Activated CD4-positive, alpha-beta T cell treated with anti-CD3 and anti-CD28 coated beads, Interleukin-2, amount 50 U/mL, for 1 hour (primary cell): ENCODE measurements around the gene PRKCE.
"Not testable (repeated sequence)": the region's sequence is repeated elsewhere in the genome, so short reads cannot be mapped to it uniquely, and the experiment has no call there.

Experiments used
- DNase-seq: peaks from one replicate; pipeline ENCODE4 v3.0.0-alpha.2; 2020

Gene PRKCE

DNA sequence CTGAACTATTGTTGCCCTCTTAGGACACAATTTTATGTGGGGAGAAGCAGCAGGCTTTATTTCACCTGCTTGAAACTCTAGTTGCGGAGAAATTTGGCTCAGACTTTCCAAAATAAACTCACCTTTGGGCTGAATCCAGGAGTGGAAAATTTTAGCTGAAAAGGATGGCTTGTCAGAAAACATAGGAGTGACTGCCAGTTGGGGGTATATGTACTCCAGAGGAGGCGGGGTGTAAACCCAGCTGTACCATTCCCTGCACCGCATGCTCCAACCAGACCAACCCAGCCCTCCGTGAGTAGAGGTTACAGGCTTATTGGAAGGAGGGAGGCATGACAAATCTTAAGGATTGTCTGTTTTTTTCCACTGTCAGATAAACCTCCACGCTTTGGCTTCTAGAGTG is 53.8 kb downstream of the PRKCE start:
- DNase-seq: no peak

DNA sequence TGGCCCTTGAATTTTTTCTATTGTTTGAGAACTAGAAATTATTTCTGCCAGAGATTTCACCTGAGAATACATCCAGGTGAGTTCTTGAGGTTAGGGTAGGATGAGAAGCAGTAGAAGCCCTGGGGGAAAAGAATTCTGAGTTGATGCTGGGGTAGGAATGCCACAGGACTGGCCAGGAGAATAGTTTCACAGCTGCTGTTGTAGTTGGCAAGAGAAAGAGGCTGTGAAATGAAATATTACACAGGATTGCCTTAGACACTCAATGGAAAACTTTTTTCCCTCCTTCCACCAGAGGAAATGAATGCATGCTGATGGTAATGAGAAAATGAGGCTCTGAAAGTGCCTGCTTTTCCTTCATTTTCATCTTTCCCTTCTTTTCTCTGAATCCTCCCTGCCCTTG is 54.6 kb downstream of the PRKCE start:
- DNase-seq: no peak

DNA sequence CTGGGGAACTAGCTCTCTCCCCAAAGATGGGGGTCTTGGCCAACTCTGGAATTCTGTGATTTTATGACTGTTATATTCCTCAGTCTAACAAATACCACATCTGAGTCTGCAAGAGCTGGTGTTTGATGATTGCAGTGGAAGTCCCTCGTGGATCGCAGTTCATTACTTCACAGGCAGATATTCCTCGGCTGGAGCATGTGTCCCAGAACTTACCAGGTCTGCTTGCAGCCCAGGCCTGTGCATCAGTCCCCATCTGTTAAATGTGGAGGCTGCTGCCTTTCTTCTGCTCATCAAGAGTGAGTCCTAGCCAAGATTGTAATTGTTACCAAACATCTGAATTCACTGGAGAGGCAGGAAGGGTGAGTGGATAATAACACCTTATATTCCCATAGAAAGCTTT is 55.5 kb downstream of the PRKCE start:
- DNase-seq: no peak

DNA sequence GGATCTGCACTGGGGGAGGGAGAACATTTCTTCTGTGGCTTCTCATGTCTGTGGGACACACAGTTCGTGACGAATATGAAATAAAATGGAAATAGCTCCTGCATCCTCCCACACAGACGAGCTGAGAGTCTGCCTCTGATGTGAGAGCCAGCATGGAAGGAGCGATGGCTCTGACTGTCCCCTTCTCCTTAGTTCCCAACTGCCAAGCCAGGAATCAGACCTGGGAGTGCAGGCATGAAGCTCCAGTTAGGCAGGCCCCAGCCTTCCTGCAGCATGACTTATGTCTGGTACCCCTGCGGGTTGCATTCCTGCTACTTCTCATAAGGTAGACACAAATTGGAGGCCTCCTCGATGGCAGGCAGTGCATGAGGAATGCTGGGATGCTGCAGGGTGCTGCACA is 56.2 kb downstream of the PRKCE start:
- DNase-seq: no peak

DNA sequence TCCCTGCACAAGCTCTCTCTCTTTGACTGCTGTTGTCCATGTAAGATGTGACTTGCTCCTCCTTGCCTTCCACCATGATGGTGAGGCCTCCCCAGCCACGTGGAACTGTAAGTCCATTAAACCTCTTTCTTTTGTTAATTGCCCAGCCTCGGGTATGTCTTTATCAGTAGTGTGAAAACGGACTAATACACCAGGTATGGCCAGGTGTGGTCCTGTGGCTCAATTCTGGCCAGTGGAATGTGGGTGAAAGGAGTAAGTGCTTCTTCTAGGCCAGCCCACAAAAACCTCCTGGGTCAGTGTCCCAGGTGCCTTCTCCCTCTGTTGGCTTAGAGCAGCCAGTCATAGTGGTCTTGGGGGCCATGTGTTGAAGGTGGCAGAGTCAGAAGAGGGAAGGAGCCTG is 57.0 kb downstream of the PRKCE start:
- DNase-seq: no peak

DNA sequence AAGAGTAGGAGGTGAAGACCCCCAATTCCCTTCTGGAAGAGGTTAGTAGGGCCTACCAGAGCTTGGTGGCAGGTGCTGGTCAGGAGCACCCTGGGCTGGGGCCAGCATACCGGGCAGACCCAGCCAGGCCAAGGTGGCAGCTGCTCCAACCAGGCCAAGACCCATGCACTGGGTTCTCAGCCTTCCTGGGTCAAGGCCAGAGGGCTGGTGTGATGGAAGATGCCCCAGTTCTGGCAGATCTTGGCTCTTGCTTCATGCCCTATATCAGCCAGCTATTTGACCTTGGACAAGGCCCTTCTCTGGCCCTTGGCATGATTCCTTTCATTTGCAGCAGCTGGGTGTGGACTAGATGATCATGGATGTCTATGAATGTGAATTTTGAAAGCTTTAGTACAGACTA is 57.7 kb downstream of the PRKCE start:
- no peak for DNase-seq

DNA sequence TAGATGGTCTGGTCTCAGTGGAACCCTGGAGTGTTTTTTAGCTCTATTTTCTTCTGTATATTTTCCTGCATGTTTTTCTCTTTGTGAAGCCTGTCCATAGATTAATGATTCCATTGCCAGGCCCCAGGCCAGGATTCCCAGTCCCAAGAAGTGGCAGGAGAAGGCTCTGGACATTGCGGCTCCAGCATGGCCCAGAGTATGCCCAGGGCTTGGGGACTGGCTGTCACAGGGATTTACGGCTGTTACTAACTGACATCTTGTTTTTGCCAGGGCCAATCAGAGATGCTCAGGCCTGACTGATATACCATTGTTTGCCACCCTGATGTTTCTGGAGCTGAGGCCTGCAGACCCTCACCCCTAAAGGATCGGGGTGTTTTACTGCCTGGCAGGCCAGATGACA is 59.0 kb downstream of the PRKCE start:
- DNase-seq: no peak

DNA sequence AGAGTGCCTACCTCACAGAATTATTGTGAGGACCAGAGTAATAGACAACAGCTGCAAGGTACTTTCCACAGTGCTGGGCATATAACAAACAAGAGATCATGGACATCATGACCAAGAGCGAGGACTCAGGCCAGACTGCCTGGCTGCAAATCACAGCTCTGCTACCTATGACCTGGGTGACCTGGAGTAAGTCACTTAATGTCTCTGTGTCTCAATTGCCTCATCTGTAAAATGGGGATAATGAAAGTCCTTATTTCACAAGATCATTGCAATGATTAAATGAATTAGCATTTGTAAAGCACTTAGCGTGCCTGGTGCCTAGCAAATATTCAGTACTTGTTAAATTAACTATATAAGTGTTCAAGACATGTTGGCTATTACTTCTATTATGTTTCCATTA is 59.7 kb downstream of the PRKCE start:
- no peak for DNase-seq

DNA sequence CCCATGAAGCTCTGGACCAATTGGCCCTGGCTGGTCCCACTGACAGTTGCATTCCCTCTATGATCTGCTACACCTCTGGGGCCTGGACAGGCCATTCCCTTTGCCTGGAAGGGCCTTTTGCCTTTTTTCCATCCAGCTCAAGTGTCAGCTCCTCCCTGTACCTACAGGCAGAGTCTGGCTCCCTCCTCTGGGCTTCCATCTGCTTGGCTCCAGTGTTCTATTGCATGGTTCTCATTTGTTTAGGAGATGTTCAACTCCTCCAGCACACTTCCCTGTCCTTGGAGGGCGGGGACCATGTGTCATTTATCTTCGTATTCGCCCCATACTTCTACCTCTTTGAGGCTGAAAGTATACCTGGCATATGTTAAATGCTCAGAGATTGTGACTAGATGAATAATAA is 61.1 kb downstream of the PRKCE start:
- no peak for DNase-seq

DNA sequence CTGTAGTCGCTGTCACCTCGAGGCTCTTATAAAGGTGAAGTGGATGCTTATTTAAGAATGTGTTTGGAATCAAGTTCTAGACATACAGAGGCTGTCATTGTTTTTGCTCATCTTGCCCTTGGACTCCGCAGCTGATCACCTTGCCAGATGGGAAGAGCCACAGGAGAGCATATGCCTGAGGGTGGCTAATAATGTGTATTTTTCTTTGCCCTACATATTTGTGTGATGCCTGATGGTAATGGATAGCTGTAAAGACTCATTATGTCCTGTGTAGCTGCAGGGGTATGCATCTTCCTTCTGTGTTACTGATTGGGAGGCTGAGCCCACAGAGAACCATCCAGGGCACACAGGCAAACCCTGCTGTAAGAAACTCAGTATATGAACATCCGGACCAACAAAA is 61.7 kb downstream of the PRKCE start:
- DNase-seq: no peak

DNA sequence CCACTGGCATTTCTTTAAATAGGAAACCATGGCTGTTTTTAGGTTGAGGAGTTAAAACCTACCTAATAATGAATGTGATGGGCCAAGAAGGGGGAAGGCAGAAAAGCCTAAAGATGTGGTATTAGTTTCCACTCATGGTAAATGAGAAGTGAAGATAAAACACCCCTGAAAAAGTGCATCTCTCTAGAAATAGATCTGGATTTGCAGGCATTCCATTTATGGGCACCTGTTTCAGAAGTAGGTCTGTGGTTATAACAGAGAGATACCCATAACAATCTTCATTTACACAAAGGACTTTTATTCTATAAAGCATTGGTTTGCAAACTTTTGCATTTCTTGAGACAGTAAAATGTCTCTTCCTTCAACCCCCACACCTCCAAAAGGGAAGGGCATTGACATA is 62.1 kb downstream of the PRKCE start:
- no peak for DNase-seq

DNA sequence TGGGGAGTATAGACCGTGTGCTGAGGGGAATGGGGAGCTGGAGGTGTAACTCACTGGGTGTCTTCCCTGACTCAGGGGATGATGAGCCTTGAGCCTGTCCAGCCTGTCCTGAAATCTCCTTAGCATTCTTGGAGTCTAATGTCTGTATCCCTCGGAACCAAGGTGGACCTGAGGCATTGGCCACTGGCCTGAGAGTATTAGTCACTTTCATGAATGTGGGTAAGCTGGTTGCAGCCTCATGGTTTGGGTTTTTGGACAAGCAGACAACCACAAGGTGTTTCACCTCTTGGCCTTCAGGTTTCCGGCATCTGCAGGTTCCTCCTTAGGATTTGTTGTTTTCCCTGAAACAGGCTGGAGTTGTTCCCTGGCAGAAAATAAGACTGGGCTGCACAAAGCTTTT is 63.2 kb downstream of the PRKCE start:
- no peak for DNase-seq

DNA sequence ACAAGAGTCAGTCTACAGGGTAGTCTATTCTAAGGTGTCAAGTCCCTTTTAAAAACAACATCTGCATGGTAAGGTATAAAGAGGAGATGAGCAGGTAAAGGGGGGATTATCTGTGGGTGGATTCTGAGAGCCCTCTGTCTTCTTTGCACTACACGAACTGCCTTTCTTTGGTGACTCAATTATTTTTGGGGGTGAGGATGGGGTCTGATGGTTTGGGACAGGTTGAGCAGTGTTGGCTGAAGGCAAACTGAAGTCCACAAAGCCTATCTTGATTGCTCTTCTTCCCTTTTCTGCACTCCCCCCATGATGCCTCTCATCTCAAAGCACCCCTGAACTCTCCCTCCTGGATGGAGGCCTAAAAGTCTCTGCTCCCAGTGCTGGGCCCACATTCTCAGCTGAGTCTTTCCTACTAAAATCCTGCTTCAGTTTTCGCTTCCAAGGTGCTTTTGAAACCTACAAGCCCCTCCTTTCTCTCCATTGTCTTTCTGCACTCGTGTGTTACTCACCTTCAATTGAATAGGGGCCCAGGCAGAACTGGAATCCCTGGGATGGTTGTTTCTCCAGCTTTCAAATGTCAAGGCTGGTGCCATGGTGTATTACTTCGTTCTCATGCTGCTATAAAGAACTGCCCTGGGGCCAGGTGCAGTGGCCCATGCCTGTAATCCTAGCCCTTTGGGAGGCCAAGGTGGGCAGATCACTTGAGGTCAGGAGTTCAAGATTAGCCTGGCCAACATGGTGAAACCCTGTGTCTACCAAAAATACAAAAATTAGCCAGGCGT is 64.3 kb downstream of the PRKCE start:
- no peak for DNase-seq

DNA sequence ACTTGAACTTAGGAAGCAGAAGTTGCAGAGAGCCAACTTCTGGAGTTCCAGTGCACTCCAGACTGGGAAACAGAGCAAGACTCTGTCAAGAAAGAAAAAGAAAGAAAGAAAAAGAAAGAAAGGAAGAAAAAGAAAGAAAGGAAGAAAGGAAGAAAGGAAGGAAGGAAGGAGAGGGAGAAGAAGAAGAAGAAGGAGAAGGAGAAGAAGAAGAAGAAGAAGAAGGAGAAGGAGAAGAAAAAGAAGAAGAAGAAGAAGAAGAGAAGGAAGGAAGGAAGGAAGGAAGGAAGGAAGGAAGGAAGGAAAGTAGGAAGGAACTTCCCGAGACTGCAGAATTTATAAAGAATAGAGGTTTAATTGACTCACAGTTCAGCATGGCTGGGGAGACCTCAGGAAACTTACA is 65.0 kb downstream of the PRKCE start:
- DNase-seq: not testable (repeated sequence)

DNA sequence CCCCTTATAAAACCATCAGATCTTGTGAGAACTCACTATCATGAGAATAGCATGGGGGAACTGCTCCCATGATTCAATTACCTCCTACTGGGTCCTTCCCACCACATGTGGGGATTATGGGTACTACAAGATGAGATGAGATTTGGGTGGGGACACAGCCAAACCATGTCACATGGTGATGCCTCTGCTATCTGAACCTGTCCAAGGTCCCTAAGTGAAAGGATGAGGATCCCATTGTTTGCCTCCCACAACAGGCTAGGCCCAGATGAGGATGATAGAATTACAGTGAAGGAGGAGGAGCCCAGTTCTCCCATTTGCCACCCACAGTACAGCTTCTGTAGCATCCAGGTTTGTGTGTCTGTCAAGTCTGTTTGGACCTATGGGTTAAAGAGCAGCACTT is 65.4 kb downstream of the PRKCE start:
- DNase-seq: no peak

DNA sequence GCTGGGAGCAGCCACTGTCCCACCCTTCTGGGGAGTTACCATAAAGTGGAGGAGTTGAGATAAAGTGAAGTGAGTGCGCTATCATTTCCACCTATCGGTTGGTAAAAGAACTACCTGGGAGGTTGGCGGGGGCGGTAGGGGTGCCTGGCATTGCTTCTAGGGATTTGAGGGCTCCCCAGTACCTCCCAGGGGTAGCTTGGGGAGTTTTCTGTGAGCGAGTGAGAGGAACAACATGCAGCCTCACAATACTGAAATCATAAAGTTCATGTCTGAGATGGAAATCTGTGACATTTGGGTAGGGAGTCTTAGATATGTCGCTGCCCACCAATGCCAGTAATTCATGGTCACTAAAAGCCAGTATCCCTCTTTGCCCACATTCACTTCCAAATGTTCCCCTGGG is 68.7 kb downstream of the PRKCE start:
- DNase-seq: no peak

DNA sequence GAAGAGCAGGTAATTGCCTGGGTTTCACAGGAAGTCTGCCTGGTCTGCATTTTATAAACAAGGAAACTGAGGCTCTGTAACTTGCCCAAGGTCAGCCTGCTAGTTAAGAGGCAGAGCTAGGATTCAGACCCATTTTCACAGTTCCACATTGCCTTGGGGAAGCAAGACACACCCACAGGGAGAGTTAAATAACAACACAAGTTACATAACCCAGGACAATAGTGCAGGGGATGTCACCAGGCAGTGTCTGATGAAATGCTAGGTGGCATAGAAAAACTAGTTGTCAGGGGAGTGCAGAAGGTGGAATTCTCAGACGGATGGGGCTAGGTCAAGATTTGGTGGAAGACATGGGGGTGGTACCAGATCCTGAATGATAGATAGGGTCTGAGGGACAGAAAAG is 69.7 kb downstream of the PRKCE start:
- no peak for DNase-seq

DNA sequence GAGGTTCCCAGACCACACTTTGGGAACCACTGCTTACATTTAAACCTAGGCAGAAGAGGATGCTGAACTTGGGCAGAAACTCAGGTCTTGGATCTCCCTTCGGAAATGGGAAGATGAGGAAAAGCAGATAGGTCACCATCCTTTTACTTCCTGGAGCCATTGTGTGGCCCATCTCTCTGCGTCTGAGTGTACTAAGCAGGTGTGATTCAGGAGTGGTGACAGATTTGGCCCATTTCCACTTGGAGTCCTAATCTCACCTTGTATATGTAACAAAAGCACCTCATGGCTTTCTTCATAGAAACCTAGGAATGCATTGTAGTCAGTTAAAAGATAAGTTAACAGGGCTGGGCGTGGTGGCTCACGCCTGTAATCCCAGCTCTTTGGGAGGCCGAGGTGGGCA is 71.0 kb downstream of the PRKCE start:
- no peak for DNase-seq

DNA sequence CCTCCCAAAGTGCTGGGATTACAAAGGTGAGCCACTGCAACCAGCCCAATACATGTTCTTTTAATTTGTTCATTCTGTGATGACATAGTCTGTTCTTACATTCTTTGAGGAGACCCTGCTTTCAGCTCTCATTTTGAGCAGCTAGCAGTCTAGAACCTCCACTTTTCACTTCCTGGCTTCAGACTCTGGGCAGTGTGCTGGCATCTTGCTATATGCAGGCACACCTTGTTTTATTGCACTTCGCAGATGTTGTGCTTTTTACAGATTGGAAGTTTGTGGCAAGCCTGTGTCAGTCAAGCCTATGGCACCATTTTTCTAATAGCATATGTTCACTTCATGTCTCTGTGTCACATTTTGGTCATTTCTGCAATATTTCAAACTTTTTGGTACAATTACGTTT is 72.4 kb downstream of the PRKCE start:
- no peak for DNase-seq

DNA sequence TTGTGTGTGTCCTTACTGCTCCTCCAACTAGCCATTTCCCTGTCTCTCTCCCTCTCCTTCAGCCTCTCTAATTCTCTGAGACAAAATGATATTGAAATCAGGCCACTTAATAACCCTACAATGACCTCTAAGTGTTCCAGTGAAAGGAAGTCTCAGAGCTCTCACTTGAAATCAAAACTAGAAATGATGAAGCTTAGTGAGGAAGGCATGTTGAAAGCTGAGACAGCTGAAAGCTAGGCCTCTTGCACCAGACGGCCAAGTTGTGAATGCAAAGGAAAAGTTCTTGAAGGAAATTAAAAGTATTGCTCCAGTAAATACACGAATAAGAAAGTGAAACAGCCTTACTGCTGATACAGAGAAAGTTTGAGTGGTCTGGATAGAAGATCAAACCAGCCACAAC is 72.9 kb downstream of the PRKCE start:
- no peak for DNase-seq

DNA sequence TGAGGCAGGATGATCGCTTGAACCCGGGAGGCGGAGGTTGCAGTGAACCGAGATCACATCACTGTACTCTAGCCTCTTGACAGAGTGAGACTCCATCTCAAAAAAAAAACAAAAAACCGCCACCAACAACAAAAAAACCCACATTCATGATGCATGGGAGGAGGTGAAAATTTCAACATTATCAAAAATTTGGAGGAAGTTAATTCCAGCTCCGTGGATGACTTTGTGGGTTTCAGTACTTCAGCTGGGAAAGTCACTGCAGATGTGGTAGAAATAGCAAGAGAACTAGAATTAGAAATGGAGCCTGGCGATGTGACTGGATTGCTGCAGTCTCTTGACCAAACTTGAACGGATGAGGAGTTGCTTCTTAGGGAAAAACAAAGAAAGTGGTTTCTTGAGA is 74.3 kb downstream of the PRKCE start:
- no peak for DNase-seq

DNA sequence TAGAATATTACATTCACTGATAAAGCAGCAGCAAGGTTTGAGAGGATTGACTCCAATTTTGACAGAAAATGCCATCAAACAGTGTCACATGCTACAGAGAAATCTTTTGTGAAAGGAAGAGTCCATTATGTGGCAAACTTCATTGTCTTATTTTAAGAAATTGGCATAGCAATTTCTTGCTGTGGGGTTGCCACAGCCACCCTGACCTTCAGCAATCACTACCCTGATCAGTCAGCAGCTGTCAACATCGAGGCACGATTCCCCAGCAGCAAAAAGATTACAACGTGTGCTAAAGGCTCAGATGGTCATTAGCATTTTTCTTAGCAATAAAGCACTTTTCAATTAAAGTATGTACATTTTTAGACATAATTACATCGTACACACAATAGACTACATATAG is 74.7 kb downstream of the PRKCE start:
- no peak for DNase-seq

DNA sequence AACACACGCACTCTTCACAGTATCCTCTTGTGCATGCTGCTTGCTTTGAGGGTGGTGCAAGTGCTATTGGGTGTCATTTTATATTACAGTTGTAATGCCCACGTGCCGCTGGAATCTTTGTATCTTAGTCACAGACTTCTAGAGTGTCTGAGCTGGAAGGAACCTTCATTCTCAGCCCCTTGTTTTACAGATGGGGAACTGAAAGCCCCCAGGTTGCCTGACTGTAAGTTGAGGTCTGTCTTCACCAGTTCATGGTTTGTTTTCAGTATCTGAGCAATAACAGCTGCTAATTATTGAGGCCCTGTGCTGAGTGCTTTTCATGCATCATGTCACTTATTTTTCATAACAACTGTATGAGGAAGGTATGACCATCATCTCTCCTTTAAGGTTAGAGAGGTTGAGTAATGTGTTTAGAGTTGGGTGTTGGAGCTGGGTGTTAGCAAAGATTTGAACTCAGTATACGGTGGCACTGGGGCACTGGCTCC is 77.0 kb downstream of the PRKCE start:
- DNase-seq: no peak

DNA sequence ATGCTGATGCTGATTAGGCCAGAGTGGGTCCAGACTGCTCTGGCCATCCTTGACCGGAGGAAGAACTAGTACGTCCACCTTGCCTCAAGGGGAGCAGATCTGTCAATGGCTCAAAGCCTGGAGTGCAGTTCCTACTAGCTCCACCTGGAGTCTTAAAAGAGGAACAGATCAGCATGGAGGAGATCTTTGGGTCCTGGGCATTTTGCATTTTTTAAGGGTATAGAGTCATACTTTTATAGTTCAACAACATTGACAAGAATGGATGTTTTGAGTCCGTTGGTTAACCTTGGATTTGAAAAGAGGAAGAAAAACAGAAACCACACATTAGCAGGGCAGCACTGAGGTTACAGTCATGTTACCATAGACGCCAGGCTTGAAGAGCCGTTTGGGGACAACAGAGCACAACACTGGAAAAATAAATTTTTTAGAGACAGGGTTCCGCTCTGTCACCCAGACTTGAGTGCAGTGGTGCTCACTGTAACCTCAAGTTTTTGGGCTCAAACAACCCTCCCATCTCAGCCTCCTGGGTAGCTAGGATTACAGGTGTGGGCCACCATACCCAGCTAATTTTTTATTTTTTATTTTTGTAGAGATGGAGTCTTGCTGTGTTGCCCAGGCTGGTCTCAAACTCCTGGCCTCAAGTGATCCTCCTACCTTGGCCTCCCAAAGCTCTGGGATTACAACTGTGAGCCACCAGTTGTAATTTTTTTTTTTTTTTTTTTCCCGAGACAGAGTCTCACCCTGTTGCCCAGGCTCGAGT is 78.5 kb downstream of the PRKCE start:
- DNase-seq: no peak

DNA sequence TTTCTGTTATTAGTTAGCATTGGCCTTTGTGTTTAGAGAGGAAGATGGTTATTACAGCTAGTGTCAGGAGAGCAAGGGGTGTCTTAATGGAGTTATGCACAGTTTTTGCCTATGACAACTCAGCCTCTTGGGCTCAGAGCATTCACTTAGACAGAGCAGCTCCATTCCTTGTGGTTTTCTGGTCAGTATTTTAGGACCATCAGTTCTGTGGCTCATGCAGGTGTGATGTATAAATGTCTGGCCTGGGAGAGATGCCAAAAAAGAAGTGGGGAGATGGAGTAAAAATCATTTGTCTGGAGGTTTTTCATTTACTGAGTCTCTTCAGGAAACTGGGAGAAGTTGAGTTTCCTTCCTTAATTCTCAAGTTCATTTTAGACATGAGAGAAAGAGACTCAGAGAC is 79.7 kb downstream of the PRKCE start:
- no peak for DNase-seq
